ENCODE data around the gene ROS1.

Gene ROS1

GRCh38 chr6:117441824-117442264, 16.1 kb upstream of the ROS1 start:
- no peak overlapping the region for H3K27ac ChIP-seq (ENCODE audit: low read depth, low read length, severe bottlenecking)
- 100% methylated on average over 1 of the region's 2 CpGs; no CpG with 5 or more reads in 1 of the 2 experiments for WGBS, 2 experiments (ENCODE audit: insufficient coverage in 2 of 2)

GRCh38 chr6:117440706-117441525, 15.2 kb upstream of the ROS1 start:
- no peak overlapping the region for H3K4me3 ChIP-seq (ENCODE audit: extremely low read depth, insufficient read depth, low read length, poor library complexity, severe bottlenecking)
- H3K4me1 ChIP-seq (ENCODE audit: control insufficient read depth, insufficient read depth, low read length, poor library complexity, severe bottlenecking): no peaks in the 10 kb centered on the region
- no peak overlapping the region for H3K27ac ChIP-seq (ENCODE audit: low read depth, low read length, severe bottlenecking)
- no peaks in the 10 kb centered on the region for H3K9me3 ChIP-seq (ENCODE audit: control insufficient read depth, low read length)
- H3K36me3 ChIP-seq (ENCODE audit: control insufficient read depth, insufficient read depth, low read length): no peaks in the 10 kb centered on the region
- 67% methylated on average over 1 of the region's 2 CpGs; no CpG with 5 or more reads in 1 of the 2 experiments for WGBS, 2 experiments (ENCODE audit: insufficient coverage in 2 of 2)

More at GRCh38 chr6:117441824-117442264, 16.1 kb upstream of the ROS1 start:
- no peaks in the 10 kb centered on the region for H3K36me3 ChIP-seq (ENCODE audit: control insufficient read depth, insufficient read depth, low read length)
- H3K9me3 ChIP-seq (ENCODE audit: control insufficient read depth, low read length): no peaks in the 10 kb centered on the region
- no peaks in the 10 kb centered on the region for H3K4me1 ChIP-seq (ENCODE audit: control insufficient read depth, insufficient read depth, low read length, poor library complexity, severe bottlenecking)
- H3K4me3 ChIP-seq (ENCODE audit: extremely low read depth, insufficient read depth, low read length, poor library complexity, severe bottlenecking): no peak overlapping the region

DNA sequence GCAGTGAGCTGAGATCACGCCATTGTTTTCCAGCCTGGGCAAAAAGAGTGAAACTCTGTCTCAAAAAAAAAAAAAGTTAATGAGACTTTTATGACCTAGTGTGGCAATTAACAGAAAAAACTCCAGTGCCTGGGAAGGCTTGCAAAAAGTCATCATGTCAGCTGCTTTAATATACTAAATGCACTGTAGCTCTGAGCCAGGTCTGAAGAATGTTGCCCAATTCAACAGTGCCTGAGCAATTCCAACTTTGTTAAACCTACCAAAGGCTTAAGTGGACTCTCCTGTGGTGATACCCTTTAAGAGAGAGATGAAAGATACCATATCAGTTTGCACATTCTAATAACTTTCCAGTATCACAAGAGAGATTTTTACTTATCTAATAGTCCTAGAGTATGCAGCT, 6.5 kb upstream of the ROS1 start:
- Histone ChIP-seq H3K4me1 (ENCODE audit: control insufficient read depth, insufficient read depth, low read length, poor library complexity, severe bottlenecking) (no peaks in the 10 kb centered on the region), H3K36me3 (ENCODE audit: control insufficient read depth, insufficient read depth, low read length) (no peaks in the 10 kb centered on the region), H3K27ac (ENCODE audit: low read depth, low read length, severe bottlenecking) (no peak overlapping the region), H3K4me3 (ENCODE audit: extremely low read depth, insufficient read depth, low read length, poor library complexity, severe bottlenecking) (no peak overlapping the region), H3K9me3 (ENCODE audit: control insufficient read depth, low read length) (no peaks in the 10 kb centered on the region)
- 100% methylated on average over 1 of the region's 1 CpG for WGBS, 2 experiments (ENCODE audit: insufficient coverage in 2 of 2)

- Histone ChIP-seq H3K36me3 (ENCODE audit: control insufficient read depth, insufficient read depth, low read length) (no peaks in the 10 kb centered on the region), H3K4me3 (ENCODE audit: extremely low read depth, insufficient read depth, low read length, poor library complexity, severe bottlenecking) (no peak overlapping the region), H3K27ac (ENCODE audit: low read depth, low read length, severe bottlenecking) (no peak overlapping the region), H3K9me3 (ENCODE audit: control insufficient read depth, low read length) (no peaks in the 10 kb centered on the region), H3K4me1 (ENCODE audit: control insufficient read depth, insufficient read depth, low read length, poor library complexity, severe bottlenecking) (no peaks in the 10 kb centered on the region)
- 80 to 90% methylated on average over 2 of the region's 3 CpGs for WGBS, 2 experiments (ENCODE audit: insufficient coverage in 2 of 2)
Observed at GRCh38 chr6:117423754-117424153, 2.0 kb downstream of the ROS1 start.

DNA sequence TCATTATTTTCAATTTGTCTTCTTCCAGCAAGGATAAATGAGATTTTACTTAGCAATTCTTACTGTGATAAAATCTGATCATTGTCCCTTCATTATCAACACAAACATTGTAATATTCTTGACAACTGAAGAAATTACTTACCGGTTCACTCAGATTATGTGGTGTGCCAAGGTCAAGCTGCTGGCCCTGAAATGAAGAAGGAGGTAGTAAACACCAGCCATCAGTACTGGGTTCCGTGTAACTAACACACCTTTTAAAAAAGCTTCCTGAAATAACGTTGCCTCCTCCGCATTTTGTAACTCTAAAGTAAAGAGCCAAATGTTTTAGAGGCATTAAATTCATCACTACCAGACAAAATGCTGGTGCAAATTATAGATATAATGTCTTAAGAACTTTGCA, 7.4 kb downstream of the ROS1 start:
- Histone ChIP-seq H3K36me3 (ENCODE audit: control insufficient read depth, insufficient read depth, low read length) (no peaks in the 10 kb centered on the region), H3K4me1 (ENCODE audit: control insufficient read depth, insufficient read depth, low read length, poor library complexity, severe bottlenecking) (no peaks in the 10 kb centered on the region), H3K9me3 (ENCODE audit: control insufficient read depth, low read length) (no peaks in the 10 kb centered on the region), H3K27ac (ENCODE audit: low read depth, low read length, severe bottlenecking) (no peak overlapping the region), H3K4me3 (ENCODE audit: extremely low read depth, insufficient read depth, low read length, poor library complexity, severe bottlenecking) (no peak overlapping the region)
- no CpG with 5 or more reads among the region's 4 CpGs for WGBS, 2 experiments (ENCODE audit: insufficient coverage in 2 of 2)

GRCh38 chr6:117417851-117418250, 7.9 kb downstream of the ROS1 start:
- WGBS, 2 experiments (ENCODE audit: insufficient coverage in 2 of 2): no CpG with 5 or more reads among the region's 1 CpG

DNA sequence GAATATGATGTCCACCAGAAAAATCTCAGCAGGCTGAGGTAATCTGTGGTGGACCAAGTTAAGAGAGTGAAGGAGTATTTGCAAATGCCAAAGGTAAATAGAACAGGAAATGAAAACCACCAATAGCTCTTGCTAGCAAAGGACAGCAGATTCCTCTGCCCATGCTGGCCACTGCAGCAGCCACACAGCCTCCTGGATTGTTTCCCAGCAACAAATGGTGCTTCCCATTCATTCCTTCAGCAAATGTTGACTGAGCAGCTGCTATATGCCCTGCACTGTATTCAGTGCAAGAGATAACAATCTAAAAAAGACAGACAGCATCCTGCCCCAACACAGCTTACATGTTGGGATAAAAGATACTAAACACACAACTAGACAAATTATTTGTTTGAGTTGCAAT, 11.0 kb downstream of the ROS1 start:
- H3K4me1 ChIP-seq (ENCODE audit: control insufficient read depth, insufficient read depth, low read length, poor library complexity, severe bottlenecking): no peaks in the 10 kb centered on the region
- H3K9me3 ChIP-seq (ENCODE audit: control insufficient read depth, low read length): no peaks in the 10 kb centered on the region
- no peaks in the 10 kb centered on the region for H3K36me3 ChIP-seq (ENCODE audit: control insufficient read depth, insufficient read depth, low read length)
- H3K4me3 ChIP-seq (ENCODE audit: extremely low read depth, insufficient read depth, low read length, poor library complexity, severe bottlenecking): no peak overlapping the region
- H3K27ac ChIP-seq (ENCODE audit: low read depth, low read length, severe bottlenecking): no peak overlapping the region

More at GRCh38 chr6:117417851-117418250, 7.9 kb downstream of the ROS1 start:
- no peaks in the 10 kb centered on the region for H3K4me1 ChIP-seq (ENCODE audit: control insufficient read depth, insufficient read depth, low read length, poor library complexity, severe bottlenecking)
- H3K9me3 ChIP-seq (ENCODE audit: control insufficient read depth, low read length): no peaks in the 10 kb centered on the region
- H3K27ac ChIP-seq (ENCODE audit: low read depth, low read length, severe bottlenecking): no peak overlapping the region
- H3K36me3 ChIP-seq (ENCODE audit: control insufficient read depth, insufficient read depth, low read length): no peaks in the 10 kb centered on the region
- H3K4me3 ChIP-seq (ENCODE audit: extremely low read depth, insufficient read depth, low read length, poor library complexity, severe bottlenecking): no peak overlapping the region

GRCh38 chr6:117411474-117411873, 14.3 kb downstream of the ROS1 start:
- no peak overlapping the region for H3K27ac ChIP-seq (ENCODE audit: low read depth, low read length, severe bottlenecking)
- H3K4me3 ChIP-seq (ENCODE audit: extremely low read depth, insufficient read depth, low read length, poor library complexity, severe bottlenecking): no peak overlapping the region
- WGBS, 2 experiments (ENCODE audit: insufficient coverage in 2 of 2): 74 to 88% methylated on average over 2 of the region's 3 CpGs
- H3K9me3 ChIP-seq (ENCODE audit: control insufficient read depth, low read length): no peaks in the 10 kb centered on the region
- no peaks in the 10 kb centered on the region for H3K4me1 ChIP-seq (ENCODE audit: control insufficient read depth, insufficient read depth, low read length, poor library complexity, severe bottlenecking)
- H3K36me3 ChIP-seq (ENCODE audit: control insufficient read depth, insufficient read depth, low read length): no peaks in the 10 kb centered on the region

DNA sequence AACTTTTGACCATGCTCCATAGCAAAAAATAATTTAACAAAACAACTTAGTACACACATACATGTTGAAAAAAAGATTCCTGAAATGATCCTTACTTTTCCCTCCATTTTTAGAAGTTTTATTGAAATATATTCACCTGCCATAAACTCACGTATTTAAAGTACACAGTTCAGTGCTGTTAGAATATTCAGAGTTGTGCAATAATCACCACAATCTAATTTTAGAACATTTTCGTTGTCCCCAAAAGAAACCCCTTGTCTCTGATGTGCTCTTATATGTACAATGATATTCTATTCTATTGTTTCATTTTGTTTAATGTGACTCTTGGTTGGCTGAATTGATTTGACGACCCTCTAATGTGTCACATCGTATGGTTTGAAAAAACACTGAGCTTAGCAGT, 15.9 kb downstream of the ROS1 start:
- H3K4me3 ChIP-seq (ENCODE audit: extremely low read depth, insufficient read depth, low read length, poor library complexity, severe bottlenecking): no peak overlapping the region
- no peak overlapping the region for H3K27ac ChIP-seq (ENCODE audit: low read depth, low read length, severe bottlenecking)
- H3K36me3 ChIP-seq (ENCODE audit: control insufficient read depth, insufficient read depth, low read length): no peaks in the 10 kb centered on the region
- H3K9me3 ChIP-seq (ENCODE audit: control insufficient read depth, low read length): no peaks in the 10 kb centered on the region
- no peaks in the 10 kb centered on the region for H3K4me1 ChIP-seq (ENCODE audit: control insufficient read depth, insufficient read depth, low read length, poor library complexity, severe bottlenecking)
- WGBS, 2 experiments (ENCODE audit: insufficient coverage in 2 of 2): 90% methylated on average over 2 of the region's 4 CpGs; no CpG with 5 or more reads in 1 of the 2 experiments

DNA sequence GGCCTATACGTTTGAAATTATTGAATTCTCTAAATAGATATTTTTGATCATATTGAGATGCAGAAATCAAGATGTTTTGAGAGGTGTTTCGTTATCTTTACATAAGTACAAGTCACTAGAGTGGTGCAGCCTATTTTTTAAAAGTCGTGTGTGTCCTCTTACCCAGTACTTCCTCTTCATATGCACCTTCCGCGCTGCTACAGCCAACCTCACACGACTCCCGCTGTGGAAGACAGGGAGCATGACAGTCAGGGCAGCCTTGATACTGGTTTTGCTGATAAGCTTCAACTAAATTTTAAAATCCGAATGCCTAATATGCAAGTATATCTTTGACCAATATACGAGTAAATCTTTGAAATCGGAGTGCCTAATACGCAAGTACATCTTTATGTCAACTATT, 16.3 kb downstream of the ROS1 start:
- H3K9me3 ChIP-seq (ENCODE audit: control insufficient read depth, low read length): no peaks in the 10 kb centered on the region
- H3K4me3 ChIP-seq (ENCODE audit: extremely low read depth, insufficient read depth, low read length, poor library complexity, severe bottlenecking): no peak overlapping the region
- H3K27ac ChIP-seq (ENCODE audit: low read depth, low read length, severe bottlenecking): no peak overlapping the region
- no peaks in the 10 kb centered on the region for H3K36me3 ChIP-seq (ENCODE audit: control insufficient read depth, insufficient read depth, low read length)
- WGBS, 2 experiments (ENCODE audit: insufficient coverage in 2 of 2): 90 to 93% methylated on average over 6 to 10 of the region's 11 CpGs
- no peaks in the 10 kb centered on the region for H3K4me1 ChIP-seq (ENCODE audit: control insufficient read depth, insufficient read depth, low read length, poor library complexity, severe bottlenecking)

DNA sequence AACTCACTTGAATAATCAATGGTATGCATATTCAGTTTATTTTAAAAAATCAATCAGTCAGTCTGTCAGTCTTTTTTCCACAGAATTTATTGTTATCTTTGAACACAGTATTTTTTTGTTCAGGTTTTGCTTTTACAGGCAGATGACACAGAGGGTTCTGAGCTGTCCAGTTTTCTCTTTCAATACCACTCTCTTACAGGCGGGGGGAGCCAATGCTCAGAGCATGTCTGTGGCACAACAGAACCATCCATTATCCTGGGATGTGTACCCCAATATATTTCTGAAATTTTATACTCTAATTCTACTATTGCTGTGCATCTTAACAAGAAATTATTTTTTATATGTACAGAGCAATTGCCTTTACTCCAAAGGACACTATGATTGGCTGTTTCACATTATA, 21.2 kb downstream of the ROS1 start:
- no peaks in the 10 kb centered on the region for H3K4me1 ChIP-seq (ENCODE audit: control insufficient read depth, insufficient read depth, low read length, poor library complexity, severe bottlenecking)
- H3K4me3 ChIP-seq (ENCODE audit: extremely low read depth, insufficient read depth, low read length, poor library complexity, severe bottlenecking): no peak overlapping the region
- no peaks in the 10 kb centered on the region for H3K36me3 ChIP-seq (ENCODE audit: control insufficient read depth, insufficient read depth, low read length)
- no CpG with 5 or more reads among the region's 1 CpG for WGBS, 2 experiments (ENCODE audit: insufficient coverage in 2 of 2)
- no peaks in the 10 kb centered on the region for H3K9me3 ChIP-seq (ENCODE audit: control insufficient read depth, low read length)
- H3K27ac ChIP-seq (ENCODE audit: low read depth, low read length, severe bottlenecking): no peak overlapping the region
